Measurements from ENCODE around the gene CCL24. TPM values are rescaled to one million over a fixed set of nuclear protein-coding genes. Genes with fewer than 3 reads are reported as not detected.

The CCL24 gene
- total and polyA plus RNA-seq, 10 of the 15 experiments (the other 5 are each of a cell fraction or from before 2014, with no cell fraction given), result not detected

GRCh38 chr7:75772081-75773077 lies 41.2 kb downstream of the CCL24 start, which contains the start of gene CCL26:
Gene CCL26, minus strand, starts transcription at chr7:75772211. Its CDS starts 35 bp downstream, at chr7:75772176.
- no peaks in the 10 kb centered on the region for H3K36me3 ChIP-seq (ENCODE audit: control insufficient read depth in 2 of 2, insufficient read depth in 2 of 2, low read length in 1 of 2)
- in situ Hi-C loops (cut with MboI), result loop anchor here (25.0 kb wide), 1 partner anchor 710 kb away; the partner anchor contains the start of gene RCC1L
- no peaks in the 10 kb centered on the region; the same call in 2 of the 3 replicates for H3K9me3 ChIP-seq (replicated peaks; ENCODE audit: control insufficient read depth, insufficient read depth, low read length)
- no peaks in the 10 kb centered on the region for H3K79me2 ChIP-seq (ENCODE audit: control insufficient read depth, insufficient read depth, low read length)
- ChIA-PET POLR2A (no interaction called here), CTCF (no interaction called here), RAD21 (ENCODE audit: unreplicated experiment) (no interaction called here), SMC1A (ENCODE audit: uncharacterized antibody, unreplicated experiment) (interaction anchor here (1.3 kb wide), 1 partner anchor 10 kb away, joined by 5 read pairs; no protein-coding TSS in a partner anchor)
- TF ChIP-seq NFXL1 (IDR thresholded peaks at IDR 0.05; ENCODE audit: borderline replicate concordance) (no peak), NFIC (IDR thresholded peaks at IDR 0.05; ENCODE audit: low read depth, low read length) (no peak), POLR2A (IDR thresholded peaks at IDR 0.05; ENCODE audit: low read depth, low read length) (no peak), MTA2 (IDR thresholded peaks at IDR 0.05; ENCODE audit: low read depth) (no peak), RFX5 (IDR thresholded peaks at IDR 0.05; ENCODE audit: low read depth, low read length) (no peak), KLF5 (IDR thresholded peaks at IDR 0.05; ENCODE audit: partially characterized antibody) (no peak), RUNX3 (IDR thresholded peaks at IDR 0.05; ENCODE audit: low read length) (no peak), ZNF24 (IDR thresholded peaks at IDR 0.05) (no peak), JUND (IDR thresholded peaks at IDR 0.05; ENCODE audit: low read depth, low read length) (no peak), PAX8 (IDR thresholded peaks at IDR 0.05) (no peak), TARDBP (IDR thresholded peaks at IDR 0.05; ENCODE audit: borderline replicate concordance) (no peak)
- TF ChIP-seq, protein P1, sequence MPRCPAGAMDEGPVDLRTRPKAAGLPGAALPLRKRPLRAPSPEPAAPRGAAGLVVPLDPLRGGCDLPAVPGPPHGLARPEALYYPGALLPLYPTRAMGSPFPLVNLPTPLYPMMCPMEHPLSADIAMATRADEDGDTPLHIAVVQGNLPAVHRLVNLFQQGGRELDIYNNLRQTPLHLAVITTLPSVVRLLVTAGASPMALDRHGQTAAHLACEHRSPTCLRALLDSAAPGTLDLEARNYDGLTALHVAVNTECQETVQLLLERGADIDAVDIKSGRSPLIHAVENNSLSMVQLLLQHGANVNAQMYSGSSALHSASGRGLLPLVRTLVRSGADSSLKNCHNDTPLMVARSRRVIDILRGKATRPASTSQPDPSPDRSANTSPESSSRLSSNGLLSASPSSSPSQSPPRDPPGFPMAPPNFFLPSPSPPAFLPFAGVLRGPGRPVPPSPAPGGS (IDR thresholded peaks at IDR 0.05; ENCODE audit: borderline replicate concordance, insufficient read depth, low read depth, low read length, poor library complexity, severe bottlenecking), result no peak
- TF ChIP-seq, protein P2, sequence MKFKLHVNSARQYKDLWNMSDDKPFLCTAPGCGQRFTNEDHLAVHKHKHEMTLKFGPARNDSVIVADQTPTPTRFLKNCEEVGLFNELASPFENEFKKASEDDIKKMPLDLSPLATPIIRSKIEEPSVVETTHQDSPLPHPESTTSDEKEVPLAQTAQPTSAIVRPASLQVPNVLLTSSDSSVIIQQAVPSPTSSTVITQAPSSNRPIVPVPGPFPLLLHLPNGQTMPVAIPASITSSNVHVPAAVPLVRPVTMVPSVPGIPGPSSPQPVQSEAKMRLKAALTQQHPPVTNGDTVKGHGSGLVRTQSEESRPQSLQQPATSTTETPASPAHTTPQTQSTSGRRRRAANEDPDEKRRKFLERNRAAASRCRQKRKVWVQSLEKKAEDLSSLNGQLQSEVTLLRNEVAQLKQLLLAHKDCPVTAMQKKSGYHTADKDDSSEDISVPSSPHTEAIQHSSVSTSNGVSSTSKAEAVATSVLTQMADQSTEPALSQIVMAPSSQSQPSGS (IDR thresholded peaks at IDR 0.05; ENCODE audit: low read length), result no peak
- H3K4me3 ChIP-seq, result no peak within 1 kb of the TSS
- no peak within 1 kb of the TSS for H3K4me2 ChIP-seq (ENCODE audit: control insufficient read depth, insufficient read depth)
- no peaks in the 10 kb centered on the region; the same call in 1 of the 2 replicates for H3K4me1 ChIP-seq (ENCODE audit: control insufficient read depth, insufficient read depth, low read length)
- no peaks in the 10 kb centered on the region for H4K20me1 ChIP-seq (ENCODE audit: control insufficient read depth, insufficient read depth)
- ATAC-seq (no peak), DNase-seq (ENCODE audit: low read depth, low spot score) (no peak), FAIRE-seq (no peak)
- H3K9ac ChIP-seq (ENCODE audit: control insufficient read depth, insufficient read depth, low read length), result no peak within 1 kb of the TSS
- H3K27me3 ChIP-seq (replicated peaks in 1 of 2; ENCODE audit: control insufficient read depth in 2 of 2, insufficient read depth in 2 of 2, low read length in 1 of 2), result no peaks in the 10 kb centered on the region
- 53% methylated on average over 9 of the region's 9 CpGs for WGBS (ENCODE audit: insufficient coverage, insufficient replicate concordance, low lambda C conversion rate, missing lambda C conversion rate)
- intact Hi-C loops (cut with micrococcal nuclease; ENCODE audit: unreplicated experiment), result loop anchor here (10.0 kb wide), 1 partner anchor 242 kb away; no protein-coding TSS in a partner anchor
- H3K27ac ChIP-seq (ENCODE audit: control insufficient read depth, insufficient read depth), result no peak within 1 kb of the TSS
- no peak within 1 kb of the TSS for H2AFZ ChIP-seq (ENCODE audit: control insufficient read depth, low read depth, low read length)
- no TSS peak for BruUV-seq (replicated peaks)

Measured in GM12878 (cell line).